Measurements from ENCODE around the gene CACNA1S.

The CACNA1S gene

GRCh38 chr1:201008666-201009360 lies 103.4 kb downstream of the CACNA1S start:
- no peak for DNase-seq

- no peak for DNase-seq
These were observed 104.7 kb downstream of the CACNA1S start for GRCh38 chr1:201007481-201007880.

GRCh38 chr1:201006450-201006849 lies 105.8 kb downstream of the CACNA1S start:
- DNase-seq = no peak

- no peak for DNase-seq
These were observed 107.5 kb downstream of the CACNA1S start for GRCh38 chr1:201004732-201005131.

- no peak for DNase-seq
These were observed 108.1 kb downstream of the CACNA1S start for GRCh38 chr1:201004154-201004553.

GRCh38 chr1:201002510-201002909 lies 109.7 kb downstream of the CACNA1S start:
- DNase-seq = no peak

GRCh38 chr1:201001962-201002361 lies 110.3 kb downstream of the CACNA1S start:
- DNase-seq = no peak

GRCh38 chr1:201000391-201000790 lies 111.8 kb downstream of the CACNA1S start:
- DNase-seq = no peak

- no peak for DNase-seq
These were observed 112.6 kb downstream of the CACNA1S start for GRCh38 chr1:200999667-201000066.

GRCh38 chr1:200998323-200998722 lies 113.9 kb downstream of the CACNA1S start:
- no peak for DNase-seq

- no peak for DNase-seq
These were observed 119.7 kb downstream of the CACNA1S start for GRCh38 chr1:200992382-200993048.

GRCh38 chr1:200991097-200991614 lies 121.1 kb downstream of the CACNA1S start:
- DNase-seq = no peak

- DNase-seq = no peak
These were observed 122.1 kb downstream of the CACNA1S start for GRCh38 chr1:200990114-200990513.

All from suppressor macrophage treated with lipopolysaccharide for 1 hour (primary cell).